ENCODE results near the gene SGMS1. TPM values are rescaled to one million over a fixed set of nuclear protein-coding genes. Genes with fewer than 3 reads are reported as not detected.
"Not testable (repeated sequence)": the region's sequence is repeated elsewhere in the genome, so short reads cannot be mapped to it uniquely, and the experiment has no call there.

SGMS1 gene
- polyA plus RNA-seq, 4 donors = 54.8 to 64.6 (median 60.5) TPM

DNA sequence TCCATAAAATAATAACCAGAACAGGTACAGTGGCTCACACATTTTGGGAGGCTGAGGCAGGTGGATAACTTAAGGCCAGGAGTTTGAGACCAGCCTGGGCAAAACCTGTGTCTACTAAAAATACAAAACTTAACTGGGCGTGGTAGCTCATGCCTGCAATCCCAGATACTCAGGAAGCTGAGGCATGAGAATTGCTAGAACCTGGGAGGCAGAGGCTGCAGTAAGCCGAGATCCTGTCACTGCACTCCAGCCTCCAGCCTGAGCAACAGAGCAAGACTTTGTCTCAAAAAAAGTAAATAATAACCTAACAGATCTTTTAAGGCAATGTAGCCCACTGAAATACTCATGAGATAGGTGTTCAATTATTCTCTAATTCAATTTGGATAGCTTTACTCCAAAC, 265.3 kb downstream of the SGMS1 start:
- DNase-seq (ENCODE audit: low read depth in 4 of 4, low spot score in 3 of 4) = no peak

DNA sequence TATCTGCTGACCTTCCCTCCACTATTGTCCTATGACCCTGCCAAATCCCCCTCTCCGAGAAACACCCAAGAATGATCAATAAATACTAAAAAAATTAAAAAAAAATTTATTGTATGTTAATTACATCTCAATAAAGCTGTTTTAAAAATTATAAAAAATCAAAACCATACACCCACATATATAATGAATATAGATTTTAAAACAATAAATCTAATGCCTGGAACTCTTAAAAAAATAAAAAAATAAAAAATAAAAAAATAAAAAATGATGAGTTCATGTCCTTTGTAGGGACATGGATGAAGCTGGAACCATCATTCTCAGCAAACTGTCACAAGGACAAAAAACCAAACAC, 267.3 kb downstream of the SGMS1 start:
- DNase-seq (ENCODE audit: low read depth in 4 of 4, low spot score in 3 of 4) = not testable (repeated sequence)

DNA sequence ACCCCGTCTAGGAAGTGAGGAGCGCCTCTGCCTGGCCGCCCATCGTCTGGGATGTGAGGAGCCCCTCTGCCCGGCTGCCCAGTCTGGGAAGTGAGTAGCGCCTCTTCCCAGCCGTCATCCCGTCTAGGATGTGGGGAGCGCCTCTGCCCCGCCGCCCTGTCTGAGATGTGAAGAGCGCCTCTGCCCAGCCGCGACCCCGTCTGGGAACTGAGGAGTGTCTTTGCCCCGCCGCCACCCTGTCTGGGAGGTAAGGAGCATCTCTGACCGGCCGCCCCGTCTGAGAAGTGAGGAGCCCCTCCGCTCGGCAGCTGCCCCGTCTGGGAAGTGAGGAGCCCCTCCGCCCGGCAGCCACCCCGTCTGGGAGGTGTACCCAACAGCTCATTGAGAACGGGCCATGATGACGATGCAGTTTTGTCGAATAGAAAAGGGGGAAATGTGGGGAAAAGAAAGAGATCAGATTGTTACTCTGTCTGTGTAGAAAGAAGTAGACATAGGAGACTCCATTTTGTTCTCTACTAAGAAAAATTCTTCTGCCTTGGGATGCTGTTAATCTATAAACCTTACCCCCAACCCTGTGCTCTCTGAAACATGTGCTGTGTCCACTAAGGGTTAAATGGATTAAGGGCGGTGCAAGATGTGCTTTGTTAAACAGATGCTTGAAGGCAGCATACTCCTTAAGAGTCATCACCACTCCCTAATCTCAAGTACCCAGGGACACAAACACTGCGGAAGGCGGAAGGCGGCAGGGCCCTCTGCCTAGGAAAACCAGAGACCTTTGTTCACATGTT, 267.9 kb downstream of the SGMS1 start:
- DNase-seq (ENCODE audit: low read depth in 4 of 4, low spot score in 3 of 4) = not testable (repeated sequence)

DNA sequence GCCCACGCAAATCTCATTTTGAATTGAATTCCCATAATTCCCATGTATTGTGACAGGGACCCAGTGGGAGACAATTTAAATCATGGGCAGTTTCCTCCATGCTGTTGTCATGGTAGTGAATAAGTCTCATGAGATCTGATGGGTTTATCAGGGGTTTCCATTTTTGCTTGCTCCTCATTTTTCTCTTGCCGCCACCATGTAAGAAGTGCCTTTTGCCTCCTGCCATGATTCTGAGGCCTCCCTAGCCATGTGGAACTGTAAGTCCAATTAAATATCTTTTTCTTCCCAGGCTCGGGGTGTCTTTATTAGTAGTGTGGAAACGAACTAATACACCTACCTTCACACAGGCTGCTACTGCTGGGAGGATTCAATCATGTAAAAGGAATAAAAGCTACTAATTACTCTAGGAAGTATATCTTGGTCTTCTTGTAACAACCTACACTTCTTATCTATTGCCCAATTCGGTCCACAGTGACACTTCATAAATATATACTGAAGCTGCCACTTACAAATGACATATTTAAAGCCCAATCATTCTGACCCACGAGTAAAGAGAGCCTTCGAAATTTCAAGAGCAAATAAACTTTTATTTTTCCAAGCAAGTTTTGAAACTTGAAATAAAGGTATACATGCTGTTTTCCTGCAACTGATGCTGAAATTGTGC, 272.1 kb downstream of the SGMS1 start:
- DNase-seq (ENCODE audit: low read depth in 4 of 4, low spot score in 3 of 4) = no peak

DNA sequence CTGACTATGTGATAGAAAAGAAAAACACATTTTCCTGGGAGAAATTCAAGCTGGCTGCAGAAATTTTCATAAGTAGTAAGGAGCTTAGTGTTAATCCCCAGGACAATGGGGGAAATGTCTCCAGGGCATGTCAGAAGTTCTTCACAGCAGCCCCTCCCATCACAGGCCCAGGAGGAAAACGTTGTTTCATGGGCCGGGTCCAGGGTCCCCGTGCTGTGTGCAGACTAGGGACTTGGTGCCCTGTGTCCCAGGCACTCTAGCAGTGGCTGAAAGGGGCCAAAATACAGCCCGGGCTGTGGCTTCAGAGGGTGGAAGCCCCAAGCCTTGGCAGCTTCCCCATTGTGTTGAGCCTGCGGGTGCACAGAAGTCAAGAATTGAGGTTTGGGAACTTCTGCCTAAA, 273.4 kb downstream of the SGMS1 start:
- no peak for DNase-seq (ENCODE audit: low read depth in 4 of 4, low spot score in 3 of 4)

DNA sequence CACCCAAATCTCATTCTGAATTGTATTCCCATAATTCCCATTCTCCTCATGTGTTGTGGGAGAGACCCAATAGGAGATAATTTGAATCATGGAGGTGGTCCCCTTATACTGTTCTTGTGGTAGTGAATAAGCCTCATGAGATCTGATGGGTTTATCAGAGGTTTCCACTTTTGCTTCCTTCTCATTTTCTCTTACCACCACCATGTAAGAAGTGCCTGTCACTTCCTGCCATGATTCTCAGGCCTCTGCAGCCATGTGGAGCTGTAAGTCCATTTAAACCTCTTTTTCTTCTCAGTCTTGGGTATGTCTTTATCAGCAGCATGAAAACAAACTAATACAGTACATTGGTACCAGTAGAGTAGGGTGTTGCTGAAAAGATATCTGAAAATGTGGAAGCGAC, 274.2 kb downstream of the SGMS1 start:
- DNase-seq (ENCODE audit: low read depth in 4 of 4, low spot score in 3 of 4) = no peak

DNA sequence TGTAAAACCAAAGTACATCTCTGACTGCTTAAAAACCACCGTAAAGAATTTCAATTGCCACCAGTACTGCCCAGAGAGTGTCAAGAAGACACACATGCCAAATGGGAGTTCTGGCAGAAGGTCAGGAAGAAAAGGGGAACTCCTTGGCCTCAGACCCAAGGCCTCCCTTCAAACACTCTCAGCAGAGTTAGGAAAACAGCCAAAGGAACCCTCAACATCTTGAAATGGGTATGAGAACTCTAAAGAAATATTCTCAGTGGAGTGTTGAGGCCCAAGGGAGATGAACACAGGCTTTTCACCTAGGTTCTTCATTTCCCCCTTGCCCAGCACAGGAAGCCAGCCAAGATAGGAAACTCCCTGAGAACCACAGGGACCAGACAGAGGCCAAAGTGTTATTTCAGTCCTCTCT, 276.4 kb downstream of the SGMS1 start:
- no peak for DNase-seq (ENCODE audit: low read depth in 4 of 4, low spot score in 3 of 4)

DNA sequence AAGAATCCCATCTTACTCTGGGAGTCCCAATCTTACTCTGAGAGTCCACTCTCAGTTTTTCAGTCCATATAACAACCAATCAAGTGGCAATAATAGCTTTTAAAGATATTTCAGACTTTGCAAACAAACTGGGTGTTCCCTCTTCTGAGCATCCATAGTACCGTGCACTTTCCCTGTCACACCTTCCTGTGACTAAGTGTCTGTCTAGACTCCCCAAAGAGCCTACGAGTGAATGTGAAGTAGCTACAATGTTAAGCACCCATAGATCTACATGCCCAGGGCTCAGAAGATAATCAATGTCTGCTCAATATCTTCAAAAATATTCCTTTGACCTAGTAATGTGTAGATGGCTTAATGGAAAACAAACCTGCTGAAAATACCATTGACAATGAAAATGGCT, 276.8 kb downstream of the SGMS1 start:
- DNase-seq (ENCODE audit: low read depth in 4 of 4, low spot score in 3 of 4) = no peak

DNA sequence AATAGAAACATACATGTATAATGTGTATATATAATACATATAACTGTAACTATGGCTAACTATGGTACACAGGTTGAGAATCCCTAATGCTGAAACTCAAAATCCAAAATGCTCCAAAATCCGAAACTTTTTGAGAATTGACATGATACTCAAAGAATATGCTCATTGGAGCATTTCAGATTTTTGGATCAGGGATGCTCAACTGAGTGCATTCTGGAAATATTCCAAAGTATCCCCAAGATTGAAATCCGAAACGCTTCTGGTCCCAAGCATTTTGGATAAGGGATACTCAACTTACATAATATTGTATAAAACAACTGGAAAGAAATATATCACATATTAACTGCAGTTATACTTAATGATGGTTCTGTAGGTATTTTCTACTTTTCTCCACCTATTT, 278.2 kb downstream of the SGMS1 start:
- no peak for DNase-seq (ENCODE audit: low read depth in 4 of 4, low spot score in 3 of 4)

DNA sequence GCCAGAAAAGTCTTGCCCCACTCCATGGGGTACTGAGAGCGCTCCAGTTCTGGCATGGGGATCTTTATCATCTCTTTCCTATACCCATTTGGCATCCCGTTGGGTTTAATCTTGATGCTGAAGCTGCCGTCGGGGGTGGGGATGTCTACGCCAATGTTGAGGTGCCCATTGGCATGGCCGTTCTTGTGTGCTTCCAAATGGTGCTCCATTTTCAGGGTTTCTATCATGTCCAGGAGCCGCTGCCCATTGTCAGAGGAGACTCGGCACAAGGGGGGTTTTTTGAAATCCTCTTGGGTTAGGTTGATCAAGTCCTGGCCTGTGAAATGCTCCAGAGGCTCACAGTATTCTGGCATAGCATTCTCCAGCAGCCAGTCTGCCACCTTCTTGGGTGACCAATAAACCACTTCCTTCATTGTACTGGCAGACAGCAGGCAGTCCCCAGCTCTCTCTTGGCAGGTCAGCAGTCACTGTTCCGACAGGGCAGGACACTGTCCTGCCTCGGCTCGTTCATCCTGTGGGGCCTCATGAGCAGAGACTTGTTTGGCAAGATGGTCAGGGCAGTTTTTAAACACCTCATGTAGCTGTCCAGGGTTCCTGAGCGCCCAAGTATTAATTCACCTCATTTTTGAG, 279.9 kb downstream of the SGMS1 start:
- DNase-seq (ENCODE audit: low read depth in 4 of 4, low spot score in 3 of 4) = no peak

DNA sequence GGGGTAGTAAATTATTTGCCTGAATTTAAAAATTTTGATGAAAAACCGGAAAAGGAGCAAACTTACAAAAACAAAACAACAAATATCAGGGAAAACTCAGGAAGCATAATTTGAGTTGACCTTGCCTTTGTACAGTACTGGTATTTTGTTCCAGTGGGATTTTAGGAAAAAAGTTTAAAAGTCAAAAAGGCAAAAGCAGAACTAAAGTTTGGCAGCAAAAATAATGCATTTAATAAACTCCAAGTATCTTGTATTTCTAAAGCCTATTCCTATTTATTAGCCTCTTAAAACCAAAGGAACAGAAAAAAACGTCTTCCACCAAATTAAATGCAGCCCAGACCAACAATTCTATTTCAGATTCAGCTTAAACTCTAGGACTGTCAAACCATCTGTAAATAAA, 281.8 kb downstream of the SGMS1 start:
- no peak for DNase-seq (ENCODE audit: low read depth in 4 of 4, low spot score in 3 of 4)

DNA sequence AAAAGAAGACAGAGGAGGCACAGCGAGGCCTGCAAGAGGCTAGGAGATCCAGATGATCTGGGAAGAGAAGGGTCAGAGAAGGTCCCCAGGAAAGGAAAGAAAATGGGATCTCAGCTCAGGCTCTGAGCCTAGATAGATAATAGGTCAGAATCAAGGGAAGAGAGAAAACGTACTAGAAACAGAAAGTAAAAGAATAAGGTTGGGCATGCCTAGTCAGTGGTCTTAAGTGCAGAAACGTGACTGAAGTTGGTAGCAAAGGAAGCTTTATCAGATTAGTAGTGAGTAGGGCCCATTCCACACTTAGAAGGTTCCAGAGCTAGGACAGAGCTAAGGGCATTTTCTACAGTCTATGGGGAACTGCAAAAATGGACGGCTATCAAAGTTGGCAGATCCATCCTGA, 287.6 kb downstream of the SGMS1 start:
- no peak for DNase-seq (ENCODE audit: low read depth in 4 of 4, low spot score in 3 of 4)

DNA sequence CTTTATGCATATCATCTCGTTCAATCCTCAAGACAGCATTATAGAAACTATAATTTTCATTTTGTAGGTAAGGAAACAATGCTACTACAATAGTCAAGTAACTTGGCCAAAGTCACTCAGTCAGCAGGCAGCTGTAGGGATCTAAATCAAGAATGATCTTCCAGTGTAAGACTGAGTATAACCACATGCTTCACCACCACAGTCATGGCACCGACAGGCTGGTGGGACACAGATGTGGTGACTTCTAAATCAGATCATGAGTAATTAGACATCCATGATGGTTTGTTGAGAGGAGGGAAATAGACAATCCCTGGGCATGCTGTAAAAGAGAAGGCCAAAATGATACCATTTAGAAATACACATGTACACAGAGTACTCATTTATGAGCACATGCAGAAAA, 288.4 kb downstream of the SGMS1 start:
- DNase-seq (ENCODE audit: low read depth in 4 of 4, low spot score in 3 of 4) = no peak

DNA sequence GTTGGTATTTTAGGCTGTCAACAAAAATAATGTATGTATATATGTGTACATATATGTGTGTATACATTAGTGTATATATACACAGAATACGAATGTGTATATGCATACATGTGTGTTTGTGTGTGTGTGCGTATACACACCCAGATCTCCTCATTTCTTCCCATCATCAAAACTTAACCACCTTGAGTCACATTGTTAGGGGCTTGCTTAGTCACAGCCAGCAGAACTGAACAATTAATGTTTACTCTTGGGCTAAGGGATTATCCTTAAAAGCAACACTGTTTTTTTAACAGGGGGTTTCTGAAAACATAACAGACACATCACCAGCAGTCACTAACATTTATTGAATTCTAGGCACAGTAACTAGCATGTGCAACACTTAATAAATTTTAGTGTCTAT, 289.5 kb downstream of the SGMS1 start:
- no peak for DNase-seq (ENCODE audit: low read depth in 4 of 4, low spot score in 3 of 4)

DNA sequence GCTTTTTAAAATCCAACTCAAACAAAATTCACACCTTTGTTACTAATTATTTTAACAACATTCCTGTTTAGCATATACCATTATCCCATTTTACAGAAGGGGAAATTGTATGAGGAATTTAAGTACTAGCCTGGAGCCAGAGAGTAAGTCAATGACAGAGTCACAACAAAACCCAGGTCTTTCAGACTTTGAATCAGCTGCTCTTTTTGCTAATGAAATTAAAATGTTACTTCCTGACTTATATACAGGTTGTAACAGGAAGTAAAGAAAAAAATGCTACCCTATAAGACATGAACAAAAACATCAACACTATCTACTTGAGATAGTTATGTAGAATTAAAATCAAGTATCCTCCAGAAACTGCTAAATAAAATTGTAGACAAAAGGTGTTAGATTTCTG, 289.9 kb downstream of the SGMS1 start:
- DNase-seq (ENCODE audit: low read depth in 4 of 4, low spot score in 3 of 4) = no peak

DNA sequence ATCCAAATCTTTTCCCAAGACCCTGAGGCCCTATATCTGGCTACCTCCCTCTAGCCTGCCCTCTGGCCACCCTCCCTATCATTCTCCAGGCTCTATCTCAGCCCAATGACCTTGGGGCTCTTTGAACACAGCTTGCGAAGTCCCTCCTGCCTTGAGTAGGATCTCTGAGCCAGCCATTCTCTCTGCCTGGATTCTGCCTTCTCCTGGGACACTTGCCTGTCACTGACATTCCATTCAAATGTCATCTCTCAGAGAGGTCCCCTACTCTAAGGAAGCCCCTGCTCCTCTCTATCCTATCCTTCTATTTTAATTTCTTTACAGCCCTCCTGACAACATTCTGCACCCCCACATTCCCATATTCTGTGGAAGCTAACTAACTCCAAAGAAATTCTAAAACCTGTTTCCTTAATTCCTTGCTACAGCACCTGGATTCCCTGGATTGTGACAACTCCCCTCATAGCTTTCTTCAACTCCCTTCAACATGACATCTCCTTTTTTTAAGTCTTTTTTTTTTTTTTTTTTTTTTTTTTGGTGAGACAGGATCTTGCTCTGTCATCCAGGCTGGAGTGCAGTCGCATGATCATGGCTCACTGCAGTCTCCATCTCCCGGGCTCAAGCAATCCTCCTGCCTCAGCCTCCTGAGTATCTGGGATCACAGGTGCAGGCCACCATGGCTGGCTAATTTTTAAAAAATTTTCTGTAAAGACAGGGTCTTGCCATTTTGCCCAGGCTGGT, 291.5 kb downstream of the SGMS1 start:
- DNase-seq (ENCODE audit: low read depth in 4 of 4, low spot score in 3 of 4) = no peak

DNA sequence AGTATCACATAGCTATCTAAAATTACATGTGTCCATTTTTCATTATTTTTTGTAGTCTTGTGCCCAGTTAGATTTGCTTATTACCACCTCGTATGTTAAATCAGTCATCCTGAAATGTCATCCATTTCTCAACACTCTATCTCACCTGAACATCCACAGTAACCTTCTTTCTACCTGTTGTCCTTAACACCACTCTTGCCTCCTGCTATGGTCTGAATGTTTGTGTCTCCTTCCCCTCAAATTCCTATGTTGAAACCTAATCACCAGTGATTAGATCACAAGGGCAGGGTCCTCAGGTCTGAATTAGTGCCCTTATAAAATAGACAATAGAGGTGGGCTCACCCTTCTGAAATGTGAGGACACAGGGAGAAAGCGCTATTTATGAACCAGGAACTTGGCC, 292.3 kb downstream of the SGMS1 start:
- no peak for DNase-seq (ENCODE audit: low read depth in 4 of 4, low spot score in 3 of 4)

DNA sequence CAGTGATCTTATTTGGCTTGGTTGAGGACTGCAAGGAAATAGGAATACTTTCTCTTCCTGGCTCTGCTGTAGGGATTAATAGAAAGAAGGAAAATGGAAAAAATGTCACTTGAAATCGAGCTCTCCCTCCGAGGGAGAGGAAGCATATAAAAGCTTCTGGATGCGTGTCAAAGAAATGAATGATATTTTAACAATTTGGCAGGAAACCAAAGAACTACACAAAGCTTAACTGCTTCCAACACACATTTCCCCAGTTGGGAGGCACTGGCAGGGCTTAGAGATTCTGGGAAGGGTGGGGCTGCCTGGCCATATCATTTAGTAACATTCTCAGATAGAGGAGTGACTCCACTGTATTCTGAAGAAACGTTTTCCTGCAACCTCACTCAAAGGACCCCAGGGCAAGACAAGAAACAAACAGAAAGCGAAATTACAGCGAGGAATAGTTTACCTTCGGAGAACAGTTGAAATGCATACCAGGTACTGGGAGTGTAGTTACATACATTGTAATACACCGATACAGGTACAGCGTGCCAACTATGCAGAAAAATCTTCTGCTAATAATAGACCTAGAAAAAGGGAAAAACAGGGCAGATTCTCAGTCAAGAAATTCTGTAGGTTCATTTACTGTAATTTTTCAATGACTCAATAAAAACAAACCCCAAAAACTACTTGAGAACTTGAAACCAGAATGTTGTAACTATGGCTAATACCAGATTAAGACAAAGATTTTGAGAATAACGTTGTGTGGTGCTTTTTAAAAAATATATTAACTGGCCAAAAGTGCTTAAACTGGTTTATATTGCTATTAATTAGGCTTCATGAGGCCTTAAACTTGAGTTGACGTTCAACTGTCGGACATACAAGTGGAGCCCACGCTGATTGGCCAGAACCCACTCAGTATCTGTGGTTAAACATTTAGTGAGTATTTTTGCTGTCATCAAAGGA, 296.7 kb downstream of the SGMS1 start:
- peak; percentile 21 to 41 (median 30) for DNase-seq (ENCODE audit: low read depth in 4 of 4, low spot score in 3 of 4)

DNA sequence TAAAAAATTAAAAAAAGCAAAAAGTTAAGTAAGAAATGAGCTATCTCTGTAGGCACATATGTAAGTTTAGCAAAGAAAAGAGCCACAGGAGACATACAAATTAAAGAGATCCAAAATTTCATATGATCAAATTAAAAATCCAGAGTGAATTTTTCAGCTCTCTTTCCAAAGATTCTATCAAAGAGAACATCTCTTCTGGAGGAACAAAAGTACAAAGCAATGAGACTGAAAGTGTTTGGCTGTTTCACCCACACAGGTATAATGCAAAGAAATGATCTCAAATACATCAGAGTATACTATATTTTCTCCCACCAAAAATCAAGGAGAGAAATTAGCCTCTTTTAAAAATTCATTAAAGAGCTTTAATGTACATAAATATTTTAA, 297.6 kb downstream of the SGMS1 start:
- no peak for DNase-seq (ENCODE audit: low read depth in 4 of 4, low spot score in 3 of 4)

DNA sequence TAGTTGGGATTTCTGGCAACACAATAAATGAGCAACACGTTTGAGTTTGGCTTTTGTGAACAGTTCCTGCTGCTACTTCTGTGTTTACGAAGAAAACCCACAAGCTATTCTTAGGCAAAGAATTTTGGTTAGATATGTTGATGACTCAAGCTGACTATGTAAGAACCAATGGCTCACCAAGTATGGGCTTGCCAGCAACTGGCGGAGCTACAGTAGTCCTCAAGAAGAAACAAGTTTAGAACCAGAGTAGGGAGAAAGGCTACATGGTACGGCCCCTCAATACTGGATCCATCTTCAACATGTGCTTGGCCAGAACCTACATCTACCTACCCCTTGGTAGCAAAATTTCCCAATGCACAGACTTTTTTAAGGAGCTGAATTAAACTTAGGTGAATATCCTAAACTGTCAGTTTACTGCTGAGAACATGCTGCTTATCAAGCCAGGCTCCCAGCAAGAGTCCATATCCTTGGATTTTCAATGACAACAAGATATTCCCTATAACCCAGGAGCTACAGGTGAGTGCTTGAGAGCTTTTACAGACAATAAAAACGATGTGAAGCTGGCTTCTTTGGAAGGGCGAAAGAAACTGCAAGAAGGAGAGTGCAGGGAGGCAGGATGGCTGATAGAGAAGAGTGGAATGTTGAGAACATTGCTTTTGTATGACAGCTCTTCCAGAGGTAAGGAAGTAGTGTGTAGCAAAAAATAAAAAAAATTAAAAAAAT, 298.1 kb downstream of the SGMS1 start:
- DNase-seq (ENCODE audit: low read depth in 4 of 4, low spot score in 3 of 4) = no peak
